Amniotic epithelial cell (primary cell): ENCODE results near the gene ASGR2.

ENCODE experiments used
- DNase-seq: peaks from one replicate; pipeline ENCODE4 v3.0.0-alpha.2; 2010; ENCODE audit warnings: low read depth

ASGR2 gene

GRCh38 chr17:7060165-7060891 is 54.3 kb downstream of the ASGR2 start:
- DNase-seq: peak; percentile 80

DNA sequence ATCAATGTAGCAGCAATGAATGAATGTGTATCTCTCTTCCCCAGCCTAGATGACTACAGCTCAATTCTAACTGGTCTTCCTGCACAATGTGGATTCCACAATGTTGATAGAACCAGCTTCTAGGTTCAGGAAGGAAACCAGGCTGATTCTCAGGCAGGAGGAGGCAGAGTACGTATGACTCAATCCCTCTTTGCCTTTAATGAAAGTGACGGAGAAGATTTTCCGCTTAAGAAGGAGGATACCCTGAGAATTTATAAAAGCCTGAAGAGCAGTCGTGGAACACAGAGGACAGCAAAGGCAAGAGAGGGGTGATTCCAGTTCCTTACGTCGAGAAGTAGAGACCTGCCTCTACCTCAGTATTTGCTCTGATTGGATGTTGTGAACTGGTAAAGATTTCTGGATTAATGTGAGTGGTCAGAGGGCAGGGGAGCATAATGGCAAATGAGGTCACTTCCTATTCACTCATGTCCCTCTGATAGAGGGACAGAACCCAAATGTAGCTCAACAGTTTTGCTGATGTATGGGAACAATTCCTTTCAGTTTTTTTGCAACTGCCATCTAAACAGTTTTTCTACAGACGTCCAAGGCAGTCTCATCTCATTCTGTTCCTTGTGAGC is 55.7 kb downstream of the ASGR2 start:
- peak; percentile 70 for DNase-seq

DNA sequence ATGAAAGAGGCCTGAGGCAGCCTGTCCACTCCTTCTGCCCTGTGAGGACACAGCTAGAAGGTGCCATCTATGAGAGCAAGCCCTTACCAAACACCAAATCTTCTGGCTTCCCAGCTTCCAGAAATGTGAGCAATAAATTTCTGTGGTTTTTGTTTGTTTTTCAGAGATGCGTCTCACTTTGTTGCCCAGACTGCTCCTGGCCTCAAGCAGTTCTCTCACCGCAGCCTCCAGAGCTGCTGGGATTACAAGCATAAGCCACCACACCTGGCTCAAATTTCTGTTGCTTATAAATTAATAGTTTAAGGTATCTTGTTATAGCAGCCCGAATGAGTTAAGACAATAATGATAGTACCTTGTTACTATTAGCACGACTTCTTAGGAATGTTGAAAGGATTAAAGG is 58.2 kb downstream of the ASGR2 start:
- DNase-seq: peak; percentile 71
